Astrocyte (in vitro differentiated cells and primary cell): ENCODE measurements around the gene DAAM2. TPM values are rescaled to one million over a fixed set of nuclear protein-coding genes. Genes with fewer than 3 reads are reported as not detected.
A peak's percentile ranks its signal among the peaks of the same experiment; 100 is the strongest.

Experiments
- DNase-seq: peaks from one replicate; pipeline ENCODE4 v3.0.0-alpha.2; 2010; ENCODE audit warnings: low read depth
- FAIRE-seq: peaks from 2 replicates; lab custom pipeline; 2011; peaks lifted over from hg19 to GRCh38; lab: Jason Lieb, UNC
- H2AFZ ChIP-seq: 2 replicates; pipeline ENCODE4 v1.6.0; 2012; ENCODE audit warnings: low read depth, low read length, inconsistent platforms
- H3K27ac ChIP-seq: 2 replicates; pipeline ENCODE4 v1.5.1; 2011; ENCODE audit warnings: low read depth, low read length, inconsistent platforms
- H3K27me3 ChIP-seq: 2 replicates; pipeline ENCODE4 v1.6.0; 2011; ENCODE audit warnings: low read length, inconsistent platforms; ENCODE audit not compliant: insufficient read depth
- H3K36me3 ChIP-seq: 2 replicates; pipeline ENCODE4 v1.5.1; 2011; ENCODE audit warnings: low read length, inconsistent platforms; ENCODE audit not compliant: insufficient read depth
- H3K4me1 ChIP-seq: 2 replicates; pipeline ENCODE4 v1.5.1; 2011; ENCODE audit warnings: low read length, inconsistent platforms; ENCODE audit not compliant: insufficient read depth
- H3K4me2 ChIP-seq: 2 replicates; pipeline ENCODE4 v1.6.0; 2012; ENCODE audit warnings: low read length, inconsistent platforms
- H3K4me3 ChIP-seq: 2 replicates; pipeline ENCODE4 v1.5.1; 2011; ENCODE audit warnings: low read depth, mild to moderate bottlenecking, low read length, inconsistent platforms; ENCODE audit not compliant: insufficient read depth
- H3K79me2 ChIP-seq: 2 replicates; pipeline ENCODE4 v1.6.0; 2012; ENCODE audit warnings: mild to moderate bottlenecking, low read length, inconsistent platforms; ENCODE audit not compliant: insufficient read depth
- H3K9ac ChIP-seq: 2 replicates; pipeline ENCODE4 v1.6.0; 2012; ENCODE audit warnings: mild to moderate bottlenecking, low read length, inconsistent platforms
- H3K9me3 ChIP-seq: 2 replicates; pipeline ENCODE4 v1.5.1; 2012; ENCODE audit warnings: low read depth, mild to moderate bottlenecking, low read length, inconsistent platforms; ENCODE audit not compliant: insufficient read depth
- H4K20me1 ChIP-seq: 2 replicates; pipeline ENCODE4 v1.6.0; 2012; ENCODE audit warnings: low read length, inconsistent platforms; ENCODE audit not compliant: insufficient read depth
- H3K27ac Mint-ChIP-seq: one replicate; pipeline ENCODE4 v1.8.0; 2021; ENCODE audit warnings: mild to moderate bottlenecking, mixed read lengths; ENCODE audit not compliant: unreplicated experiment
- H3K27me3 Mint-ChIP-seq: one replicate; pipeline ENCODE4 v1.8.0; 2021; ENCODE audit warnings: low read depth, mixed read lengths; ENCODE audit not compliant: unreplicated experiment
- H3K36me3 Mint-ChIP-seq: one replicate; pipeline ENCODE4 v1.8.0; 2021; ENCODE audit warnings: low read depth, mixed read lengths; ENCODE audit not compliant: unreplicated experiment
- H3K4me1 Mint-ChIP-seq: one replicate; pipeline ENCODE4 v1.8.0; 2021; ENCODE audit warnings: low read depth, mixed read lengths; ENCODE audit not compliant: unreplicated experiment
- H3K4me3 Mint-ChIP-seq: one replicate; pipeline ENCODE4 v1.8.0; 2021; ENCODE audit warnings: mild to moderate bottlenecking, moderate library complexity, mixed read lengths; ENCODE audit not compliant: unreplicated experiment
- H3K9me3 Mint-ChIP-seq: one replicate; pipeline ENCODE4 v1.8.0; 2021; ENCODE audit warnings: mild to moderate bottlenecking, mixed read lengths; ENCODE audit not compliant: unreplicated experiment
- EZH2 ChIP-seq: IDR thresholded peaks from 2 replicates; pipeline ENCODE4 v1.6.1; 2012; ENCODE audit warnings: mild to moderate bottlenecking, low read length, inconsistent platforms; ENCODE audit not compliant: insufficient read depth
- total RNA-seq: library from RNA; stranded (reverse); gene quantifications from 2 replicates; pipeline ENCODE4 v1.2.1, GENCODE V29; 2021
- TF ChIP-seq, protein P1 (sequence below): IDR thresholded peaks from 2 replicates; pipeline ENCODE4 v1.5.1; 2011; ENCODE audit warnings: low read depth, mild to moderate bottlenecking, inconsistent platforms, low read length, moderate library complexity; ENCODE audit not compliant: insufficient read depth

Gene DAAM2
- total RNA-seq, 1 donor from 2014 or later: 38.4 TPM

DNA sequence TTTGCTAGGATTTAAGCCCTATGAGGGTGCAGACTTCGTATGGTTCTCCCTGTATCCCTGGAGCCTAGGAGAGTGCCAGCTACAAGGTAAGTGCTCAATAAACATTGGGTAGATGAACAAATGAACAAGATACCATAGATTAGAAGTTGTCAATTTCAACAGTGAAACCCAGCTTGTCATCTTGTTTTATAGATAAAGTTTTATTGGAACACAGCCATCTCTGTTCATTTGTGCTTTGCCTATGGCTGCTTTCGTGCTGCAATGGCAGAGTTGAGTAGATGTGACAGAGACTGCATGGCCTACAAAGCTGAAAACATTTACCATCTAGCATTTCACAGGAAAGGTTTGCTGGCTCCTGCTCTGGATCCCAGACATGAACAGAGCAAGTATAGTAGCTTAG, 5.6 kb downstream of the DAAM2 start:
- Histone ChIP-seq H3K79me2 (peaks cover 5% of the 10 kb centered on the region), H4K20me1 (no peaks in the 10 kb centered on the region), H3K4me1 (peaks cover 15% of the 10 kb centered on the region), H2AFZ (no peak overlapping the region), H3K4me2 (no peak overlapping the region), H3K9me3 (no peaks in the 10 kb centered on the region), H3K27ac (no peak overlapping the region), H3K4me3 (no peak overlapping the region), H3K36me3 (no peaks in the 10 kb centered on the region), H3K9ac (no peak overlapping the region), H3K27me3 (no peaks in the 10 kb centered on the region)
- Mint-ChIP-seq H3K36me3 (peaks cover 14% of the 10 kb centered on the region), H3K4me1 (peaks cover 43% of the 10 kb centered on the region), H3K4me3 (no peak overlapping the region), H3K9me3 (no peaks in the 10 kb centered on the region), H3K27me3 (no peaks in the 10 kb centered on the region), H3K27ac (no peak overlapping the region)
- no peak for DNase-seq
- TF ChIP-seq, protein P1, sequence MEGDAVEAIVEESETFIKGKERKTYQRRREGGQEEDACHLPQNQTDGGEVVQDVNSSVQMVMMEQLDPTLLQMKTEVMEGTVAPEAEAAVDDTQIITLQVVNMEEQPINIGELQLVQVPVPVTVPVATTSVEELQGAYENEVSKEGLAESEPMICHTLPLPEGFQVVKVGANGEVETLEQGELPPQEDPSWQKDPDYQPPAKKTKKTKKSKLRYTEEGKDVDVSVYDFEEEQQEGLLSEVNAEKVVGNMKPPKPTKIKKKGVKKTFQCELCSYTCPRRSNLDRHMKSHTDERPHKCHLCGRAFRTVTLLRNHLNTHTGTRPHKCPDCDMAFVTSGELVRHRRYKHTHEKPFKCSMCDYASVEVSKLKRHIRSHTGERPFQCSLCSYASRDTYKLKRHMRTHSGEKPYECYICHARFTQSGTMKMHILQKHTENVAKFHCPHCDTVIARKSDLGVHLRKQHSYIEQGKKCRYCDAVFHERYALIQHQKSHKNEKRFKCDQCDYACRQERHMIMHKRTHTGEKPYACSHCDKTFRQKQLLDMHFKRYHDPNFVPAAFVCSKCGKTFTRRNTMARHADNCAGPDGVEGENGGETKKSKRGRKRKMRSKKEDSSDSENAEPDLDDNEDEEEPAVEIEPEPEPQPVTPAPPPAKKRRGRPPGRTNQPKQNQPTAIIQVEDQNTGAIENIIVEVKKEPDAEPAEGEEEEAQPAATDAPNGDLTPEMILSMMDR: no peak
- no peak for TF ChIP-seq EZH2
- FAIRE-seq: no peak

DNA sequence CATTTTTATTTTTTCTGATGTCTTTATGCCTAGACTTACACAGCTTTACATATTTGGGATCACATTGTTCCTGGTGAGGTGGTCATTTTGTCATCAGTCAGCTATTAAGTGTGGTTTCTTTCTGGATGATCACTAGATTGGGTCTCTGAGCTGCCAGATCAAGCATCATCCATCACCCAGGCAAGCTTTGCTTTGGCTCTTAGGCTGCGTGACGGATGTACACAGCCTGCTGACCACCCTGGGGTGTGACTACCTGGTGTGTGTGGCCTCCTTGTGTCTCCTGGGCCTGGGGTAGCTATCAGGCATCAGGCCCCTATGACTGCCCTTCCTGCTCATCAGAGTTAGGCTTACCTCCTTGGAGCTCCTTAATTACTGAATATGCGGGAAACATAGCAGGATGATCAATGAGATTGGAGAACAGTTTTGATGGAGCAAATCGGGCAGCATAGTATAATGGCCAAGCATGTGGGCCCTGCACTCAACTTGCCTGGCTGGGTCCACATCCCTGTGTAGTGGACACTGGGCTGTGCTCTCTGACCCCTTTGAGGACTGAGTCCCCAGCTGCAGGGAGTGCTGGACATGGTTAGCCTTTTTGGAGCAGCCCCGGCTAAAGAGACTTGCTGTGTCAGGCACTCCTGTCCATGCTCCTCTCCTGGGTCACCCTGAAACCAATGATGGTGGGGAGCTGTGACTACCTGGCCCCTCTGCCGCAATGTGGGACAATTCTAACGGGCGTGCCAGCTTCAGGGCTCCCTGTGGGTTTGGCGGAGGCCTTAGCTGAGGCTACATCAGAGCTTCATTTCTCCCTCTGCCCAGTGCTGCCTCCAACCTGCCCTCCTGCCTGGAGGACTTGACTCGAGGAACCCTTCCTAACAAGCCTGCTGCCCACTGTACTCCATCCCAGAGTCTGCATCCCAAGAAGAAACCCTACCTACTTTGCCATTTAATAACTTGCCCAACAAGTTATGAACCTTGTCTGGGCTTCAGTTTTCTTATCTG, 8.2 kb downstream of the DAAM2 start:
- Histone ChIP-seq H3K27ac (no peak overlapping the region), H2AFZ (no peak overlapping the region), H3K79me2 (peaks cover 8% of the 10 kb centered on the region), H3K27me3 (no peaks in the 10 kb centered on the region), H3K36me3 (no peaks in the 10 kb centered on the region), H3K4me2 (no peak overlapping the region), H4K20me1 (no peaks in the 10 kb centered on the region), H3K9ac (no peak overlapping the region), H3K9me3 (no peaks in the 10 kb centered on the region), H3K4me1 (peaks cover 27% of the 10 kb centered on the region), H3K4me3 (no peak overlapping the region)
- Mint-ChIP-seq H3K9me3 (no peaks in the 10 kb centered on the region), H3K4me3 (no peak overlapping the region), H3K36me3 (peaks cover 4% of the 10 kb centered on the region), H3K4me1 (peaks cover 49% of the 10 kb centered on the region), H3K27me3 (no peaks in the 10 kb centered on the region), H3K27ac (peak overlapping the region; percentile 6)
- DNase-seq (peak; percentile 9), FAIRE-seq (no peak)
- no peak for TF ChIP-seq EZH2

DNA sequence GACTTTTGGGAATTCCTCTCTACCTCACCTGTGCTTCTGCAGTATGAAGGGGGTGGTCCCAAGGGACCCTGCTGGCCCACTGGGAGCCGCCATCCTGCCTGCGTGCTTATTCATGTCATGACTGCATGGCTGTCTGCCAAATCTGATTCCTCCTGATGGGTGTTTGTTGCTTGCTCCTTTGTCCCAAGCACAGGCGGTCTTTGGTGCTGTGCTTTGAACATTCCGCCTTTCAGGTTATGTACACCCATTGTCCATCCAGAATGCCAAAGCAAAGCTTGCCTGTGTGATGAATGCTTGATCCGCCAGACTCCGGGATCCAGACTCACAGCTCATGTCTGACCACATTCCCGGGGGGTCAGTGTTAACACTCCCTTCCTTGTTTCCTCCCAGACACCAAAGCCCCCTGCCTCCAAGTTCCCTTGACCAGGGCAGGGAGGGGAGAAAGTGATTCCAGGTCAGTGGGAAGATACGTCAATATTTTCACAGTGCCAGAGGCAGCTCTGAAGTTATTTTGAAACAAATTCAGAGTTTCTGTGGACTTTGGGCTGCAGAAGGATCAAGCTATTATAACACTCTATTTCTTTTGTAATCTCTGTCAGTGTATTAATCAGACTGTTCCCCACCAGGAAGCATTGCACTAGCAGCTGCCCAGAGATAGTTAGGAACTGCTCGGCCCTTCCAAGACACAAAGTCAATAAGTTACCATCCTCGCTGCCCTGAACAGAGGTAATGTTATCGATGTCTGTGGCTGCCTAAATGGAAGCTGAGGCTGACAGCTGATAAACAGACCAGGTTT, 9.5 kb downstream of the DAAM2 start:
- no peaks in the 10 kb centered on the region for H3K9me3 Mint-ChIP-seq
- Histone ChIP-seq H3K27ac (no peak overlapping the region), H3K9ac (no peak overlapping the region), H3K4me3 (no peak overlapping the region), H3K4me2 (peak overlapping the region; percentile 53), H3K36me3 (no peaks in the 10 kb centered on the region), H3K79me2 (peaks cover 8% of the 10 kb centered on the region), H4K20me1 (no peaks in the 10 kb centered on the region), H3K9me3 (no peaks in the 10 kb centered on the region), H2AFZ (peak overlapping the region; percentile 48), H3K4me1 (peaks cover 34% of the 10 kb centered on the region), H3K27me3 (no peaks in the 10 kb centered on the region)
- H3K27ac Mint-ChIP-seq: peak overlapping the region; percentile 83
- no peak overlapping the region for H3K4me3 Mint-ChIP-seq
- H3K27me3 Mint-ChIP-seq: no peaks in the 10 kb centered on the region
- DNase-seq (peak; percentile 27), FAIRE-seq (no peak)
- H3K4me1 Mint-ChIP-seq: peaks cover 58% of the 10 kb centered on the region
- no peak for TF ChIP-seq EZH2
- TF ChIP-seq, protein P1: no peak
- peaks cover 3% of the 10 kb centered on the region for H3K36me3 Mint-ChIP-seq
